ENCODE results near the gene PDE3B.
"Not testable (repeated sequence)": the region's sequence is repeated elsewhere in the genome, so short reads cannot be mapped to it uniquely, and the experiment has no call there.

Gene PDE3B

GRCh38 chr11:14756349-14756748, 112.7 kb downstream of the PDE3B start:
- H3K36me3 ChIP-seq (ENCODE audit: control insufficient read depth in 1 of 2, insufficient read depth in 2 of 2, low read length in 2 of 2) = no peaks in the 10 kb centered on the region
- no peaks in the 10 kb centered on the region for H3K9me3 ChIP-seq (ENCODE audit: control insufficient read depth in 1 of 2, low read length in 2 of 2)
- no peaks in the 10 kb centered on the region for H3K4me1 ChIP-seq (ENCODE audit: control insufficient read depth in 1 of 2, insufficient read depth in 2 of 2, low read length in 2 of 2)
- H3K27ac ChIP-seq (ENCODE audit: low read length) = no peak overlapping the region
- no peak overlapping the region for H3K4me3 ChIP-seq (ENCODE audit: low read depth in 1 of 2, low read length in 2 of 2)
- H3K27me3 ChIP-seq (ENCODE audit: low read depth, low read length) = no peaks in the 10 kb centered on the region

GRCh38 chr11:14759300-14760012, 115.9 kb downstream of the PDE3B start:
- H3K9me3 ChIP-seq (ENCODE audit: control insufficient read depth in 1 of 2, low read length in 2 of 2); H3K27me3 ChIP-seq (ENCODE audit: low read depth, low read length); H3K4me1 ChIP-seq (ENCODE audit: control insufficient read depth in 1 of 2, insufficient read depth in 2 of 2, low read length in 2 of 2); H3K4me3 ChIP-seq (ENCODE audit: low read depth in 1 of 2, low read length in 2 of 2); H3K27ac ChIP-seq (ENCODE audit: low read length); H3K36me3 ChIP-seq (ENCODE audit: control insufficient read depth in 1 of 2, insufficient read depth in 2 of 2, low read length in 2 of 2): not testable (repeated sequence)

DNA sequence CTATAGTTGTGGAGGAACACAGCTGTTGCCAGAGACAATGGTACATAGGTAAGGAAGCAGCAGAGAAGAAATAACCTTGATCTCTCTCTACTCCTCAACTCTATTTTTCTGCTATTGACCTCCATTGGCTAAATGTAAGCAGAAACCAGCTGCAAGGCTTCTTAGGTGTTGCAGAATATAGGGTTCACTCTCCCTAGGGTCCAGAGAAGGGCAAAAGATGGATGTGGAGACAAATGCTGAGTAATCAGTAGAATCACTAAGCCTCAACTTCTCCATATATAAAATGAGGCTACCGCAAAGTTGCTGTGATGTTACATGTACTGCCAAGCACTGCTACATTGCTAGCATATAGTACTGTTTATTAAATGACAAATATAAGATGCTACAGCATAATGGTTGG, 120.6 kb downstream of the PDE3B start:
- H3K27me3 ChIP-seq (ENCODE audit: low read depth, low read length) = no peaks in the 10 kb centered on the region
- H3K9me3 ChIP-seq (ENCODE audit: control insufficient read depth in 1 of 2, low read length in 2 of 2) = no peaks in the 10 kb centered on the region
- H3K36me3 ChIP-seq (ENCODE audit: control insufficient read depth in 1 of 2, insufficient read depth in 2 of 2, low read length in 2 of 2) = no peaks in the 10 kb centered on the region
- no peak overlapping the region for H3K27ac ChIP-seq (ENCODE audit: low read length)
- H3K4me3 ChIP-seq (ENCODE audit: low read depth in 1 of 2, low read length in 2 of 2) = no peak overlapping the region
- no peaks in the 10 kb centered on the region for H3K4me1 ChIP-seq (ENCODE audit: control insufficient read depth in 1 of 2, insufficient read depth in 2 of 2, low read length in 2 of 2)

- Histone ChIP-seq H3K36me3 (ENCODE audit: control insufficient read depth in 1 of 2, insufficient read depth in 2 of 2, low read length in 2 of 2) (no peaks in the 10 kb centered on the region), H3K4me1 (ENCODE audit: control insufficient read depth in 1 of 2, insufficient read depth in 2 of 2, low read length in 2 of 2) (no peaks in the 10 kb centered on the region), H3K4me3 (ENCODE audit: low read depth in 1 of 2, low read length in 2 of 2) (no peak overlapping the region), H3K27me3 (ENCODE audit: low read depth, low read length) (no peaks in the 10 kb centered on the region), H3K9me3 (ENCODE audit: control insufficient read depth in 1 of 2, low read length in 2 of 2) (no peaks in the 10 kb centered on the region), H3K27ac (ENCODE audit: low read length) (no peak overlapping the region)
Observed at GRCh38 chr11:14764579-14765527, 121.2 kb downstream of the PDE3B start.

DNA sequence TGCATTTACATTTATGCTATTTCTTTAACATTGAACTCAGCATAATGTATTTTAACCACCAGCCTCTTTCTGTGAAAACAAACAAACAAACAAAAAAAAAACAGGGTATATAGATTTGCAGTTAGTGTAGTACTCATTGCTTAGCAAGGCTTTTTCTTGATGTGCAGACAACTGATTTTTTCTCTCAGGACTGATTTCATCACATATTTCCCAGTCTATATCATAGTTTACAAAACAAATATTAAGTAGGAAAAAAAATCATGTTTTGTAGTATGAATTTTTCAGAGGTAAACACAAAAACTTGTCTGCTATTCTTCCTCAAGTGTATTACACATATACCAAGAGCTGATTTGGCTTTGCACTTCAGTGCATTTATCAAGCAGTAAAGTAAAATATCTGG, 123.0 kb downstream of the PDE3B start:
- H3K36me3 ChIP-seq (ENCODE audit: control insufficient read depth in 1 of 2, insufficient read depth in 2 of 2, low read length in 2 of 2) = no peaks in the 10 kb centered on the region
- H3K9me3 ChIP-seq (ENCODE audit: control insufficient read depth in 1 of 2, low read length in 2 of 2) = no peaks in the 10 kb centered on the region
- no peaks in the 10 kb centered on the region for H3K4me1 ChIP-seq (ENCODE audit: control insufficient read depth in 1 of 2, insufficient read depth in 2 of 2, low read length in 2 of 2)
- no peaks in the 10 kb centered on the region for H3K27me3 ChIP-seq (ENCODE audit: low read depth, low read length)
- H3K4me3 ChIP-seq (ENCODE audit: low read depth in 1 of 2, low read length in 2 of 2) = no peak overlapping the region
- no peak overlapping the region for H3K27ac ChIP-seq (ENCODE audit: low read length)

DNA sequence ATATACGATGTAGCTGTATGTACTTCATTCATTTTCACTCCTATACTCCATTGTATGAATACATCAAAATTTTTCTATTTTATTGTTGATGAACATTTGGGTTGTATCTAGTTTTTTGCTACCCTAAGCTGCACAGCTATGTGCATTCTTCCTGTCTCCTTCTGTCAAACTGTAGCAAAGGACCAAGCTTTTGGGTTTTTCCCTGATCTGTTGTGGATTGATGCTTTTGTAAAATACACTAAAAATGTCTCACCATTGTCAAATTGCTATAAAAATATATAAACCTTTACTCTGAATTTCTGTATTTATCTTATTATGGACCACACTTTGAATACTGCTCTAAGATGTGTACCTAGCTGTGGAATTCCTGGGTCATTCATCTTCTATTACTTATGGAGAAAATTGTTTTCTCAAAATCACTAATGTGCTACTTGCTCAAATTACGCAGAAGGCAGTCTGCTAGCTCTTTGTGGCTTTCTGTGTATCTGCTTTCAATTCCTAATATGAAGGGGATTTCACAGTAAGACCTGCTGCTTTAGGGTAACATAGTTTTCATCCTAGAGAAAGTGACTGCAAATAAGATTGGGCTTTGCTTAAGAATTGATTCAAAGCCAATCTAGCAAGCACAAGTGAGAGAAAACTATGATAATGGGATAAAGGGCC, 125.1 kb downstream of the PDE3B start:
- H3K4me3 ChIP-seq (ENCODE audit: low read depth in 1 of 2, low read length in 2 of 2) = no peak overlapping the region
- H3K9me3 ChIP-seq (ENCODE audit: control insufficient read depth in 1 of 2, low read length in 2 of 2) = no peaks in the 10 kb centered on the region
- H3K27ac ChIP-seq (ENCODE audit: low read length) = no peak overlapping the region
- no peaks in the 10 kb centered on the region for H3K4me1 ChIP-seq (ENCODE audit: control insufficient read depth in 1 of 2, insufficient read depth in 2 of 2, low read length in 2 of 2)
- H3K36me3 ChIP-seq (ENCODE audit: control insufficient read depth in 1 of 2, insufficient read depth in 2 of 2, low read length in 2 of 2) = no peaks in the 10 kb centered on the region
- H3K27me3 ChIP-seq (ENCODE audit: low read depth, low read length) = no peaks in the 10 kb centered on the region

- Histone ChIP-seq H3K27me3 (ENCODE audit: low read depth, low read length) (no peaks in the 10 kb centered on the region), H3K4me1 (ENCODE audit: control insufficient read depth in 1 of 2, insufficient read depth in 2 of 2, low read length in 2 of 2) (no peaks in the 10 kb centered on the region), H3K9me3 (ENCODE audit: control insufficient read depth in 1 of 2, low read length in 2 of 2) (no peaks in the 10 kb centered on the region), H3K4me3 (ENCODE audit: low read depth in 1 of 2, low read length in 2 of 2) (no peak overlapping the region), H3K27ac (ENCODE audit: low read length) (no peak overlapping the region), H3K36me3 (ENCODE audit: control insufficient read depth in 1 of 2, insufficient read depth in 2 of 2, low read length in 2 of 2) (no peaks in the 10 kb centered on the region)
Observed at GRCh38 chr11:14773755-14774154, 130.2 kb downstream of the PDE3B start.

DNA sequence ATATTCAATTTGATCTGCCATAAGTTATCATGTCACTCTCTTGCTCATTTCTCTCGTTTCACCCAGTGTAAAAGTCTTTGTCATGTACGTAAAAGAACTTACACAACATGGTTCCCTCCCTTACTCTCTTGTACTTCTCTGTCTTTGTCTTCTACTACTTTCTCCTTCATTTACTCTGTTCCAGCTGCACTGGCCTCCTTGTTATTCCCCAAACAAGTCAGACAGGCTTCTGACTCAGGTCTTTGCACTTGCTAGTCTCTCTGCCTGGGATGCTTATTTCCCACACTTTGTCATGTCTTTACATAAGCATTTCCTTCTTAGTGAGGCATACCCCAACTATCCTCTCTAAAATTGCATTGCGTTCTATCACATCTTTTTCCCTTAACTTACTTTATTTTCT, 131.1 kb downstream of the PDE3B start:
- H3K36me3 ChIP-seq (ENCODE audit: control insufficient read depth in 1 of 2, insufficient read depth in 2 of 2, low read length in 2 of 2) = no peaks in the 10 kb centered on the region
- H3K27me3 ChIP-seq (ENCODE audit: low read depth, low read length) = no peaks in the 10 kb centered on the region
- H3K4me1 ChIP-seq (ENCODE audit: control insufficient read depth in 1 of 2, insufficient read depth in 2 of 2, low read length in 2 of 2) = no peaks in the 10 kb centered on the region
- no peak overlapping the region for H3K4me3 ChIP-seq (ENCODE audit: low read depth in 1 of 2, low read length in 2 of 2)
- H3K9me3 ChIP-seq (ENCODE audit: control insufficient read depth in 1 of 2, low read length in 2 of 2) = no peaks in the 10 kb centered on the region
- no peak overlapping the region for H3K27ac ChIP-seq (ENCODE audit: low read length)

- H3K36me3 ChIP-seq (ENCODE audit: control insufficient read depth in 1 of 2, insufficient read depth in 2 of 2, low read length in 2 of 2) = no peaks in the 10 kb centered on the region
Observed at GRCh38 chr11:14775897-14776296, 132.3 kb downstream of the PDE3B start.

GRCh38 chr11:14778460-14778859, 134.9 kb downstream of the PDE3B start:
- H3K9me3 ChIP-seq (ENCODE audit: control insufficient read depth in 1 of 2, low read length in 2 of 2); H3K27me3 ChIP-seq (ENCODE audit: low read depth, low read length); H3K27ac ChIP-seq (ENCODE audit: low read length); H3K36me3 ChIP-seq (ENCODE audit: control insufficient read depth in 1 of 2, insufficient read depth in 2 of 2, low read length in 2 of 2); H3K4me3 ChIP-seq (ENCODE audit: low read depth in 1 of 2, low read length in 2 of 2); H3K4me1 ChIP-seq (ENCODE audit: control insufficient read depth in 1 of 2, insufficient read depth in 2 of 2, low read length in 2 of 2): not testable (repeated sequence)

More at GRCh38 chr11:14775897-14776296, 132.3 kb downstream of the PDE3B start:
- Histone ChIP-seq H3K4me1 (ENCODE audit: control insufficient read depth in 1 of 2, insufficient read depth in 2 of 2, low read length in 2 of 2) (no peaks in the 10 kb centered on the region), H3K27me3 (ENCODE audit: low read depth, low read length) (no peaks in the 10 kb centered on the region), H3K9me3 (ENCODE audit: control insufficient read depth in 1 of 2, low read length in 2 of 2) (no peaks in the 10 kb centered on the region), H3K4me3 (ENCODE audit: low read depth in 1 of 2, low read length in 2 of 2) (no peak overlapping the region), H3K27ac (ENCODE audit: low read length) (no peak overlapping the region)

- no peaks in the 10 kb centered on the region for H3K36me3 ChIP-seq (ENCODE audit: control insufficient read depth in 1 of 2, insufficient read depth in 2 of 2, low read length in 2 of 2)
- H3K9me3 ChIP-seq (ENCODE audit: control insufficient read depth in 1 of 2, low read length in 2 of 2) = no peaks in the 10 kb centered on the region
- no peak overlapping the region for H3K4me3 ChIP-seq (ENCODE audit: low read depth in 1 of 2, low read length in 2 of 2)
- no peak overlapping the region for H3K27ac ChIP-seq (ENCODE audit: low read length)
- H3K4me1 ChIP-seq (ENCODE audit: control insufficient read depth in 1 of 2, insufficient read depth in 2 of 2, low read length in 2 of 2) = no peaks in the 10 kb centered on the region
- H3K27me3 ChIP-seq (ENCODE audit: low read depth, low read length) = no peaks in the 10 kb centered on the region
Observed at GRCh38 chr11:14783788-14784187, 140.2 kb downstream of the PDE3B start.

All from muscle layer of duodenum (tissue), 2 donors.